H1 (cell line): ENCODE results near the gene CDK5RAP2. TPM values are rescaled to one million over a fixed set of nuclear protein-coding genes. Genes with fewer than 3 reads are reported as not detected.

ENCODE experiments used
- KDM5A ChIP-seq: fragments of 200-600 bp; IDR thresholded peaks from 2 replicates; pipeline ENCODE4 v1.7.1; 2012; ENCODE audit warnings: mild to moderate bottlenecking, low read length, inconsistent platforms, mixed read lengths
- POU5F1 ChIP-seq: IDR thresholded peaks from 2 replicates; pipeline ENCODE4 v1.6.1; 2011; ENCODE audit warnings: low read depth, mild to moderate bottlenecking, low read length, moderate library complexity
- RBBP5 ChIP-seq: IDR thresholded peaks from 2 replicates; pipeline ENCODE4 v1.7.1; 2012; ENCODE audit warnings: low read depth, mild to moderate bottlenecking, inconsistent platforms, low read length, moderate library complexity, borderline replicate concordance
- polyA plus RNA-seq, 7 experiments: library from polyadenylated mRNA; depleted of rRNA in 3 of 7; stranded (reverse) in 5 of 7; unstranded in 2 of 7; fragments of >200 nt in 5 of 7; fragments of 200-250 nt in 2 of 7; gene quantifications; 1 replicate in 5 of 7; 2 replicates in 1 of 7; 4 replicates in 1 of 7; pipeline versions ENCODE4 v1.2.1 to v1.2.3, GENCODE V29; 2011 to 2013; ENCODE audit warnings: missing spikeins in 2 of 7, mixed read lengths in 2 of 7
- total RNA-seq: library from RNA; stranded (reverse); fragmentation: NEBNext Ultra II Directional; extraction: Animal tissue kit (Norgen Biotek cat#: 25700); gene quantifications from 2 replicates; pipeline ENCODE4 v1.2.1, GENCODE V29; 2021
- TF ChIP-seq, protein P1 (sequence below): IDR thresholded peaks from 2 replicates; pipeline ENCODE4 v1.6.1; 2012; ENCODE audit warnings: low read length, inconsistent platforms

The CDK5RAP2 gene
- total and polyA plus RNA-seq, 2 of the 8 experiments (the other 6 are each of a cell fraction or from before 2014, with no cell fraction given), result 19.8 to 49.4 TPM

DNA sequence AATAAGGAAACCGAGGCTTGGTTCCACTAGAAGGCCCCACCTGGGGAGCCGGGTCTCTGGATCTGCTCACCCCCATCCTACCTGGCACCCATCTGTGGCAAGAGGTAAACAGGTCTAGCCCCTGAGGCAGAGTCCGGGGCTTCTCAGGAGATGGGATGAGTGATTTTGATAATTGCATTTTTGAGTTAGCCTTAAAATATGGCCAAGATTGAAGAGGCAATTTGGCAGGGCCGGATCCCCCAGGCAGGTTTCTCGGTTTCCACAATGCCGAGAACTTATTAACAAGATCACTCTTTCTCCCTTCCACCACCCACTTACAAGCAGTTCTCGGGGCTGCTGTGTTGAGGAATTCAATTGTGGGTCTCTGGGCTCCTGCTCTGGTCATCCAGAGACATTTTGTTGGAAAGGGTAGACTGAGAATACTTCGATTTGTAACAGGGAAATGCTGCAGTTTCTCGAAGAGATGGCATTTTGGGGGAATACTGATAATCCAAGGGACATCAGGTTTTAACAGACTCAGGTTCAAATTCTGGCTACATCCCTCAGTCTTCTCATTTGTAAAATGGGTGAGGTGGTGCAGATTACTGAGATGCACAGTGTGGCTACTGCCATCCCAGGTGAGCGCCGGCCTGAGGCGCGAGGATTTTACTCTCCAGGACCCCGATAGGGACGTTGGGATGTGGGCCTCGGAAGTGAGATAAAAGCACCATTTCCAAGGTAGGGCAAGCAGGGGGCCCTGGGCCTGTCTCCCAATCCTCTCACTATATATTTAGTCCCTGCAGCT, 194.2 kb downstream of the CDK5RAP2 start (continued):
- TF ChIP-seq, protein P1, sequence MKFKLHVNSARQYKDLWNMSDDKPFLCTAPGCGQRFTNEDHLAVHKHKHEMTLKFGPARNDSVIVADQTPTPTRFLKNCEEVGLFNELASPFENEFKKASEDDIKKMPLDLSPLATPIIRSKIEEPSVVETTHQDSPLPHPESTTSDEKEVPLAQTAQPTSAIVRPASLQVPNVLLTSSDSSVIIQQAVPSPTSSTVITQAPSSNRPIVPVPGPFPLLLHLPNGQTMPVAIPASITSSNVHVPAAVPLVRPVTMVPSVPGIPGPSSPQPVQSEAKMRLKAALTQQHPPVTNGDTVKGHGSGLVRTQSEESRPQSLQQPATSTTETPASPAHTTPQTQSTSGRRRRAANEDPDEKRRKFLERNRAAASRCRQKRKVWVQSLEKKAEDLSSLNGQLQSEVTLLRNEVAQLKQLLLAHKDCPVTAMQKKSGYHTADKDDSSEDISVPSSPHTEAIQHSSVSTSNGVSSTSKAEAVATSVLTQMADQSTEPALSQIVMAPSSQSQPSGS, result no peak
- TF ChIP-seq KDM5A, result no peak
- no peak for TF ChIP-seq POU5F1
- no peak for TF ChIP-seq RBBP5
